HG02571 (cell line): ENCODE data around the gene ECPAS.
"Not testable (repeated sequence)": the region's sequence is repeated elsewhere in the genome, so short reads cannot be mapped to it uniquely, and the experiment has no call there.

ENCODE experiments used
- ATAC-seq: cut with Tn5 transposase; IDR thresholded peaks from one replicate; pipeline ENCODE4 v1.9.1; 2021; ENCODE audit warnings: mild to moderate bottlenecking, moderate library complexity; ENCODE audit not compliant: unreplicated experiment

The ECPAS gene

GRCh38 chr9:111350556-111350955 is 133.6 kb downstream of the ECPAS start:
- no peak for ATAC-seq

GRCh38 chr9:111349766-111350165 is 134.4 kb downstream of the ECPAS start:
- ATAC-seq = no peak

- no peak for ATAC-seq
These were observed 135.3 kb downstream of the ECPAS start for GRCh38 chr9:111348821-111349271.

GRCh38 chr9:111334318-111334863 is 149.8 kb downstream of the ECPAS start:
- not testable (repeated sequence) for ATAC-seq

- ATAC-seq = no peak
These were observed 154.1 kb downstream of the ECPAS start, which contains the start of gene OR2K2 for GRCh38 chr9:111330124-111330523. Gene OR2K2, minus strand, starts transcription at chr9:111330224. Its CDS starts 1,791 bp downstream, at chr9:111328433.

- no peak for ATAC-seq
These were observed 163.6 kb downstream of the ECPAS start for GRCh38 chr9:111320631-111321030.

- ATAC-seq = no peak
These were observed 167.4 kb downstream of the ECPAS start for GRCh38 chr9:111316796-111317195.
